ENCODE data around the gene TRUB2. TPM values are rescaled to one million over a fixed set of nuclear protein-coding genes. Genes with fewer than 3 reads are reported as not detected.

The TRUB2 gene
- total and polyA plus RNA-seq, 2 of the 8 experiments (the other 6 are each of a cell fraction or from before 2014, with no cell fraction given): 20.7 to 37.8 TPM

DNA sequence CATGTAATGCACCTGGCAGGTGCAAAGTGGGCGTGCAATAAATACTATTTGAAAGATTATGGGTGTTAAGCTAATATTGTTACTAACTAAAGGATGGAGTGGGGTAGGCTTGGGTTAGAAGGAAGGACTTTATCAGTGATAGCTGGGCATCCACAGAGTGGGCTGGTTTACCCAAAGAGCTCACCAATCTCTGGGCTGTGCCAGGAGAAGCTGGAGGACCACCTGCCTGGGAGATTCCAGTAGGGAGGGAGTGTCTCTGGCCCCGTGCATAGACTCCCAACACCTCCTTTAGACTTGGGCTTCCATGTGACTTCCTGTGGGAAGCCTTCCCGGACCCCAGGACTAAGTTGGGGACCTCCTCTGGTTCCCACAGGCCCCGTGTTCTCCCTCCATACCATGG, 43.3 kb upstream of the TRUB2 start:
- FAIRE-seq (no peak), DNase-seq (ENCODE audit: low read depth in 1 of 2, low spot score in 2 of 2) (no peak)
- no peak overlapping the region for H3K23ac ChIP-seq (ENCODE audit: insufficient read length)
- WGBS, 2 experiments (ENCODE audit: extremely low coverage in 1 of 2, insufficient coverage in 1 of 2, insufficient read length in 1 of 2, insufficient replicate concordance in 2 of 2, low coverage in 1 of 2, low lambda C conversion rate in 2 of 2, missing lambda C conversion rate in 1 of 2): 34% methylated on average over 4 of the region's 4 CpGs; no CpG with 5 or more reads in 1 of the 2 experiments
- H3K9me3 ChIP-seq (ENCODE audit: insufficient read depth in 2 of 2, low read depth in 1 of 2, low read length in 1 of 2): no peaks in the 10 kb centered on the region
- H2AK5ac ChIP-seq (ENCODE audit: low read depth, low read length): peak overlapping the region; percentile 90; the same call in 1 of the 2 replicates
- H2BK20ac ChIP-seq (ENCODE audit: low read length): peak overlapping the region; percentile 40; the same call in 1 of the 2 replicates
- H3K56ac ChIP-seq (replicated peaks; ENCODE audit: insufficient read length, low read depth, low read length): no peak overlapping the region
- peak overlapping the region; percentile 54 to 68 for H3K4me2 ChIP-seq (ENCODE audit: insufficient read depth in 1 of 2, low read depth in 2 of 2, low read length in 2 of 2)
- peaks cover 4 to 9% of the 10 kb centered on the region in 2 experiments for H4K20me1 ChIP-seq (replicated peaks in 1 of 2; ENCODE audit: control insufficient read depth in 1 of 2, insufficient read depth in 2 of 2, low read length in 2 of 2)
- H2AFZ ChIP-seq (ENCODE audit: low read length): no peak overlapping the region
- H2BK5ac ChIP-seq (ENCODE audit: low read depth, low read length): peak overlapping the region; percentile 97; the same call in 1 of the 2 replicates
- no peak overlapping the region for H2BK15ac ChIP-seq (ENCODE audit: low read length)
- H3K9ac ChIP-seq (replicated peaks in 1 of 4; ENCODE audit: extremely low read depth in 1 of 4, low read depth in 3 of 4, low read length in 3 of 4): no peak overlapping the region
- H4K5ac ChIP-seq (ENCODE audit: insufficient read length, low read depth, low read length): no peak overlapping the region
- no peaks in the 10 kb centered on the region for H3K36me3 ChIP-seq (ENCODE audit: control insufficient read depth in 2 of 4, insufficient read depth in 4 of 4, low read length in 3 of 4)
- H4K91ac ChIP-seq (replicated peaks; ENCODE audit: insufficient read length, low read length): peak overlapping the region; percentile 63
- ChIA-PET POLR2A (ENCODE audit: partially characterized antibody) (interaction anchor here (0.5 to 6.3 kb wide), 9 partner anchors 18 to 201 kb away, joined by 3 to 92 read pairs (median 5); partner anchors contain the start of genes GOLGA2 and SWI5), CTCF (ENCODE audit: partially characterized antibody) (interaction anchor here (1.2 to 25.1 kb wide), 5 partner anchors 11 to 103 kb away, joined by 5 to 544 read pairs (median 127); no protein-coding TSS in a partner anchor)
- no peak overlapping the region for H4K8ac ChIP-seq (ENCODE audit: extremely low read depth, insufficient read depth, low read length)
- peak overlapping the region in 3 of 4 experiments; percentile 6 to 48 (median 26); a peak in 5 of 8 replicates for H3K4me3 ChIP-seq (ENCODE audit: extremely low read depth in 1 of 4, insufficient read depth in 2 of 4, low read depth in 3 of 4, low read length in 4 of 4)
- no peaks in the 10 kb centered on the region for H3K79me2 ChIP-seq (ENCODE audit: control insufficient read depth in 1 of 2, insufficient read depth in 2 of 2, low read length in 2 of 2)
- H3K4me1 ChIP-seq (replicated peaks in 1 of 4; ENCODE audit: control insufficient read depth in 3 of 4, insufficient read depth in 4 of 4, low read length in 3 of 4): peaks cover 5 to 20% (median 11%) of the 10 kb centered on the region in 4 experiments
- no peak overlapping the region for H2BK120ac ChIP-seq (replicated peaks; ENCODE audit: low read depth, low read length)
- peaks cover 24 to 68% (median 47%) of the 10 kb centered on the region in 4 experiments for H3K27me3 ChIP-seq (replicated peaks in 1 of 4; ENCODE audit: control insufficient read depth in 3 of 4, extremely low read depth in 1 of 4, insufficient read depth in 3 of 4, low read length in 3 of 4)
- no peak overlapping the region for H3K27ac ChIP-seq (ENCODE audit: low read depth, low read length)
- TF ChIP-seq ZNF274 (IDR thresholded peaks at IDR 0.05; ENCODE audit: borderline replicate concordance, extremely low read depth, low read length): no peak
- peak overlapping the region; percentile 97 for H3K18ac ChIP-seq (ENCODE audit: extremely low read depth, low read length)
- peaks cover 5% of the 10 kb centered on the region; the same call in 1 of the 2 replicates for H3K23me2 ChIP-seq (ENCODE audit: low read depth, low read length)
- peak overlapping the region; percentile 2 for H3K4ac ChIP-seq (replicated peaks; ENCODE audit: insufficient read length, low read depth, low read length)
- peak overlapping the region; percentile 92; the same call in 1 of the 2 replicates for H2BK12ac ChIP-seq (ENCODE audit: low read depth, low read length)
- no peak overlapping the region for H3K14ac ChIP-seq (ENCODE audit: insufficient read length)
- no peaks in the 10 kb centered on the region for H3K79me1 ChIP-seq (ENCODE audit: low read depth, low read length)
